HepG2 (cell line): Measurements from ENCODE around the gene MICOS13. TPM values are rescaled to one million over a fixed set of nuclear protein-coding genes. Genes with fewer than 3 reads are reported as not detected.
A peak's percentile ranks its signal among the peaks of the same experiment; 100 is the strongest.

Source experiments
- CBX2 ChIP-seq, 2 experiments: fragments of 200-600 bp in 1 of 2; sonication (generic); formaldehyde crosslinking in 1 of 2; IDR thresholded peaks; 2 replicates each; pipeline versions ENCODE4 v1.7.0 to v1.8.1; 2018 to 2022; ENCODE audit warnings: low read depth in 2 of 2, low read length in 1 of 2, mild to moderate bottlenecking in 1 of 2, missing genetic modification reagents in 1 of 2
- FOXA1 ChIP-seq, 2 experiments: fragments of 450-650 bp in 1 of 2; sonication (generic) in 1 of 2; formaldehyde crosslinking in 1 of 2; IDR thresholded peaks; 2 replicates each; pipeline versions ENCODE4 v1.4.0 to v1.6.1; 2016 to 2020; ENCODE audit warnings: missing genetic modification reagents in 1 of 2
- TGIF2 ChIP-seq: IDR thresholded peaks from 2 replicates; pipeline ENCODE4 v1.6.1; 2016; ENCODE audit warnings: control low read depth, missing compliant biosample characterization
- ZFP36L2 ChIP-seq: sonication (generic); formaldehyde crosslinking; IDR thresholded peaks from 2 replicates; pipeline ENCODE4 v1.4.0; 2020; ENCODE audit warnings: missing genetic modification reagents
- ZNF317 ChIP-seq: sonication (generic); formaldehyde crosslinking; IDR thresholded peaks from 2 replicates; pipeline ENCODE4 v1.5.0; 2020; ENCODE audit warnings: mild to moderate bottlenecking, missing genetic modification reagents
- ZNF326 ChIP-seq: sonication (generic); formaldehyde crosslinking; IDR thresholded peaks from 2 replicates; pipeline ENCODE4 v1.4.0; 2020; ENCODE audit warnings: missing genetic modification reagents, borderline replicate concordance
- ZNF367 ChIP-seq: sonication (generic); formaldehyde crosslinking; IDR thresholded peaks from 2 replicates; pipeline ENCODE4 v1.4.0; 2020; ENCODE audit warnings: missing genetic modification reagents, borderline replicate concordance
- ZNF629 ChIP-seq: sonication (generic); formaldehyde crosslinking; conservative IDR thresholded peaks from 2 replicates; pipeline ENCODE4 v1.5.0; 2020; ENCODE audit warnings: missing genetic modification reagents
- ZNF674 ChIP-seq: sonication (generic); formaldehyde crosslinking; IDR thresholded peaks from 2 replicates; pipeline ENCODE4 v1.5.0; 2020; ENCODE audit warnings: low read depth, mild to moderate bottlenecking, missing genetic modification reagents
- ZNF747 ChIP-seq: sonication (generic); formaldehyde crosslinking; IDR thresholded peaks from 2 replicates; pipeline ENCODE4 v1.8.1; 2023; ENCODE audit warnings: missing genetic modification reagents, mild to moderate bottlenecking, borderline replicate concordance
- ZNF878 ChIP-seq: sonication (generic); formaldehyde crosslinking; IDR thresholded peaks from 2 replicates; pipeline ENCODE4 v1.8.1; 2023; ENCODE audit warnings: mild to moderate bottlenecking, missing genetic modification reagents, moderate library complexity
- polyA plus RNA-seq, 8 experiments: library from polyadenylated mRNA; depleted of rRNA in 3 of 8; stranded (reverse) in 7 of 8; unstranded in 1 of 8; fragments of >200 nt; fragmentation: Illumina TruSeq in 4 of 8; extraction: Trizol in 4 of 8; gene quantifications; 2 replicates each; pipeline versions ENCODE4 v1.2.1 to v1.2.3, GENCODE V29; 2011 to 2016; ENCODE audit warnings: low read depth in 4 of 8, missing spikeins in 1 of 8, mixed read lengths in 1 of 8; ENCODE audit not compliant: insufficient read depth in 1 of 8
- total RNA-seq, 5 experiments: library from RNA; depleted of rRNA; stranded (reverse); fragments of >200 nt; fragmentation: Illumina TruSeq; extraction: Trizol; gene quantifications; 2 replicates each; pipeline ENCODE4 v1.2.3, GENCODE V29; 2016; ENCODE audit warnings: low read depth in 1 of 5
- TF ChIP-seq, protein P1 (sequence below): sonication (generic); formaldehyde crosslinking; IDR thresholded peaks from 2 replicates; pipeline ENCODE4 v1.5.1; 2020; ENCODE audit warnings: missing genetic modification reagents, mild to moderate bottlenecking, borderline replicate concordance
- TF ChIP-seq, protein P2 (sequence below): sonication (generic); formaldehyde crosslinking; IDR thresholded peaks from 2 replicates; pipeline ENCODE4 v1.4.0; 2020; ENCODE audit warnings: mild to moderate bottlenecking, missing genetic modification reagents, borderline replicate concordance
- TF ChIP-seq, protein P3 (sequence below): sonication (generic); formaldehyde crosslinking; IDR thresholded peaks from 2 replicates; pipeline ENCODE4 v1.4.0; 2020; ENCODE audit warnings: missing genetic modification reagents
- TF ChIP-seq, protein P4 (sequence below): sonication (generic); formaldehyde crosslinking; IDR thresholded peaks from 2 replicates; pipeline ENCODE4 v1.5.1; 2020; ENCODE audit warnings: mild to moderate bottlenecking, missing genetic modification reagents, borderline replicate concordance

MICOS13 gene
- total and polyA plus RNA-seq, 2 of the 13 experiments (the other 11 are each of a cell fraction or from before 2014, with no cell fraction given): 28.8 to 35.4 TPM

DNA sequence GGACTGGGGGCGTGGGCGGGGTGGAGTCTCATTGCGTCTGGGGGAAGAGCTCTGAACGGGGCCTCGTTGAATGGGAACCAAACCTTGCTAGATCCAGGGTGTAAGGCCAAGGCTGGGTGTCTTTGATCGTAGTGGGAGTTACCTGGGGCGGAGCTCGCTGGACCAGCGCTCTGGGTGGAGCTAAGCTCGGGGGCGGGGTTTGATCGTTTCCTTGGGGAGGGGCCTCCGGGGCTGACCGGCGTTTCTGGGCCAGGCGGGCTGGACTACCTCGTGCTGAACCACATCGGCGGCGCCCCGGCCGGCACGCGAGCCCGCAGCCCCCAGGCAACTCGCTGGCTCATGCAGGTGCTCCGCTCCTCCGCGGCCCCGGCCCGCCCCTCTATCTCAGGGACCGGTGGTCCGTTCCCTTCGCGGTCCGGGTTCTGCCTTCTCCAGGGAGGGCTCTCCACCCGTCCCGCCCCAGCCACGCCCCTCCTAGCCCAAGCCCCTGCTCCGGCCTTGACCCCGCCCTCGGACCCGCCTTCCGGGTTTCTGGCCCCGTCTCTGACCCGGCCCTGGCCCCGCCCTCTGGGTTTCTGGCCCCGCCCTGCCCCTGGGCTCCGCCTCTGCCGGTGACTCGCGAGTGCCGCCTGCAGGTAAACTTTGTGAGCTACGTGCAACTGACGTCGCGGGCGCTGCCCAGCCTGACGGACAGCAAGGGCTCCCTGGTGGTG, 6.5 kb upstream of the MICOS13 start (continued):
- TF ChIP-seq, protein P1, sequence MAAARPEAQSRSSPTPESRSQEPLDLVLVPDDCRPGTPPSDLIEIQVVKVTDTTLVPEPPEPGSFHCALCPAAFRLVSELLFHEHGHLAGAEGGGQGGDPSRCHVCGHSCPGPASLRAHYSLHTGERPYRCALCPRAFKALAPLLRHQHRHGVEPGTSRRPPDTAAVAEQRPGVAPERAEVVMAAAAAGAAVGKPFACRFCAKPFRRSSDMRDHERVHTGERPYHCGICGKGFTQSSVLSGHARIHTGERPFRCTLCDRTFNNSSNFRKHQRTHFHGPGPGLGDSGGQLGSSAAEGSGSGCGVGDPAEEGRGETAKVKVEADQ: 0 out of 2 replicates have a peak, but pooled peaks have one; percentile 12
- 0 out of 2 replicates have a peak, but pooled peaks have one; percentile 32 for TF ChIP-seq ZNF747 (CRISPR knock-in tag)
- TF ChIP-seq ZNF326: no peak
- TF ChIP-seq, protein P2, sequence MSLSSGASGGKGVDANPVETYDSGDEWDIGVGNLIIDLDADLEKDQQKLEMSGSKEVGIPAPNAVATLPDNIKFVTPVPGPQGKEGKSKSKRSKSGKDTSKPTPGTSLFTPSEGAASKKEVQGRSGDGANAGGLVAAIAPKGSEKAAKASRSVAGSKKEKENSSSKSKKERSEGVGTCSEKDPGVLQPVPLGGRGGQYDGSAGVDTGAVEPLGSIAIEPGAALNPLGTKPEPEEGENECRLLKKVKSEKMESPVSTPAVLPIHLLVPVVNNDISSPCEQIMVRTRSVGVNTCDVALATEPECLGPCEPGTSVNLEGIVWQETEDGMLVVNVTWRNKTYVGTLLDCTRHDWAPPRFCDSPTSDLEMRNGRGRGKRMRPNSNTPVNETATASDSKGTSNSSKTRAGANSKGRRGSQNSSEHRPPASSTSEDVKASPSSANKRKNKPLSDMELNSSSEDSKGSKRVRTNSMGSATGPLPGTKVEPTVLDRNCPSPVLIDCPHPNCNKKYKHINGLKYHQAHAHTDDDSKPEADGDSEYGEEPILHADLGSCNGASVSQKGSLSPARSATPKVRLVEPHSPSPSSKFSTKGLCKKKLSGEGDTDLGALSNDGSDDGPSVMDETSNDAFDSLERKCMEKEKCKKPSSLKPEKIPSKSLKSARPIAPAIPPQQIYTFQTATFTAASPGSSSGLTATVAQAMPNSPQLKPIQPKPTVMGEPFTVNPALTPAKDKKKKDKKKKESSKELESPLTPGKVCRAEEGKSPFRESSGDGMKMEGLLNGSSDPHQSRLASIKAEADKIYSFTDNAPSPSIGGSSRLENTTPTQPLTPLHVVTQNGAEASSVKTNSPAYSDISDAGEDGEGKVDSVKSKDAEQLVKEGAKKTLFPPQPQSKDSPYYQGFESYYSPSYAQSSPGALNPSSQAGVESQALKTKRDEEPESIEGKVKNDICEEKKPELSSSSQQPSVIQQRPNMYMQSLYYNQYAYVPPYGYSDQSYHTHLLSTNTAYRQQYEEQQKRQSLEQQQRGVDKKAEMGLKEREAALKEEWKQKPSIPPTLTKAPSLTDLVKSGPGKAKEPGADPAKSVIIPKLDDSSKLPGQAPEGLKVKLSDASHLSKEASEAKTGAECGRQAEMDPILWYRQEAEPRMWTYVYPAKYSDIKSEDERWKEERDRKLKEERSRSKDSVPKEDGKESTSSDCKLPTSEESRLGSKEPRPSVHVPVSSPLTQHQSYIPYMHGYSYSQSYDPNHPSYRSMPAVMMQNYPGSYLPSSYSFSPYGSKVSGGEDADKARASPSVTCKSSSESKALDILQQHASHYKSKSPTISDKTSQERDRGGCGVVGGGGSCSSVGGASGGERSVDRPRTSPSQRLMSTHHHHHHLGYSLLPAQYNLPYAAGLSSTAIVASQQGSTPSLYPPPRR (CRISPR knock-in tag): no peak; the same call in 1 of the 2 replicates
- TF ChIP-seq ZNF317 (CRISPR knock-in tag): 0 out of 2 replicates have a peak, but pooled peaks have one; percentile 26
- no peak for TF ChIP-seq ZNF629 (CRISPR knock-in tag)
- no peak for TF ChIP-seq CBX2 (IDR thresholded peaks at IDR 0.05; ENCODE audit: low read depth, low read length)
- no peak for TF ChIP-seq CBX2 (CRISPR knock-in tag; IDR thresholded peaks at IDR 0.05; ENCODE audit: low read depth)
- no peak for TF ChIP-seq ZNF878 (CRISPR knock-in tag)
- TF ChIP-seq TGIF2 (CRISPR knock-in tag): peak; percentile 74; the same call in 1 of the 2 replicates
- TF ChIP-seq ZFP36L2 (CRISPR knock-in tag): no peak
- no peak for TF ChIP-seq ZNF674 (CRISPR knock-in tag)
- no peak for TF ChIP-seq ZNF367 (CRISPR knock-in tag)
- TF ChIP-seq, protein P3, sequence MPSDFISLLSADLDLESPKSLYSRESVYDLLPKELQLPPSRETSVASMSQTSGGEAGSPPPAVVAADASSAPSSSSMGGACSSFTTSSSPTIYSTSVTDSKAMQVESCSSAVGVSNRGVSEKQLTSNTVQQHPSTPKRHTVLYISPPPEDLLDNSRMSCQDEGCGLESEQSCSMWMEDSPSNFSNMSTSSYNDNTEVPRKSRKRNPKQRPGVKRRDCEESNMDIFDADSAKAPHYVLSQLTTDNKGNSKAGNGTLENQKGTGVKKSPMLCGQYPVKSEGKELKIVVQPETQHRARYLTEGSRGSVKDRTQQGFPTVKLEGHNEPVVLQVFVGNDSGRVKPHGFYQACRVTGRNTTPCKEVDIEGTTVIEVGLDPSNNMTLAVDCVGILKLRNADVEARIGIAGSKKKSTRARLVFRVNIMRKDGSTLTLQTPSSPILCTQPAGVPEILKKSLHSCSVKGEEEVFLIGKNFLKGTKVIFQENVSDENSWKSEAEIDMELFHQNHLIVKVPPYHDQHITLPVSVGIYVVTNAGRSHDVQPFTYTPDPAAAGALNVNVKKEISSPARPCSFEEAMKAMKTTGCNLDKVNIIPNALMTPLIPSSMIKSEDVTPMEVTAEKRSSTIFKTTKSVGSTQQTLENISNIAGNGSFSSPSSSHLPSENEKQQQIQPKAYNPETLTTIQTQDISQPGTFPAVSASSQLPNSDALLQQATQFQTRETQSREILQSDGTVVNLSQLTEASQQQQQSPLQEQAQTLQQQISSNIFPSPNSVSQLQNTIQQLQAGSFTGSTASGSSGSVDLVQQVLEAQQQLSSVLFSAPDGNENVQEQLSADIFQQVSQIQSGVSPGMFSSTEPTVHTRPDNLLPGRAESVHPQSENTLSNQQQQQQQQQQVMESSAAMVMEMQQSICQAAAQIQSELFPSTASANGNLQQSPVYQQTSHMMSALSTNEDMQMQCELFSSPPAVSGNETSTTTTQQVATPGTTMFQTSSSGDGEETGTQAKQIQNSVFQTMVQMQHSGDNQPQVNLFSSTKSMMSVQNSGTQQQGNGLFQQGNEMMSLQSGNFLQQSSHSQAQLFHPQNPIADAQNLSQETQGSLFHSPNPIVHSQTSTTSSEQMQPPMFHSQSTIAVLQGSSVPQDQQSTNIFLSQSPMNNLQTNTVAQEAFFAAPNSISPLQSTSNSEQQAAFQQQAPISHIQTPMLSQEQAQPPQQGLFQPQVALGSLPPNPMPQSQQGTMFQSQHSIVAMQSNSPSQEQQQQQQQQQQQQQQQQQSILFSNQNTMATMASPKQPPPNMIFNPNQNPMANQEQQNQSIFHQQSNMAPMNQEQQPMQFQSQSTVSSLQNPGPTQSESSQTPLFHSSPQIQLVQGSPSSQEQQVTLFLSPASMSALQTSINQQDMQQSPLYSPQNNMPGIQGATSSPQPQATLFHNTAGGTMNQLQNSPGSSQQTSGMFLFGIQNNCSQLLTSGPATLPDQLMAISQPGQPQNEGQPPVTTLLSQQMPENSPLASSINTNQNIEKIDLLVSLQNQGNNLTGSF (CRISPR knock-in tag): no peak
- no peak for TF ChIP-seq FOXA1 (IDR thresholded peaks at IDR 0.05)
- peak; percentile 3; the same call in 1 of the 2 replicates for TF ChIP-seq FOXA1 (CRISPR knock-in tag; IDR thresholded peaks at IDR 0.05)
- TF ChIP-seq, protein P4, sequence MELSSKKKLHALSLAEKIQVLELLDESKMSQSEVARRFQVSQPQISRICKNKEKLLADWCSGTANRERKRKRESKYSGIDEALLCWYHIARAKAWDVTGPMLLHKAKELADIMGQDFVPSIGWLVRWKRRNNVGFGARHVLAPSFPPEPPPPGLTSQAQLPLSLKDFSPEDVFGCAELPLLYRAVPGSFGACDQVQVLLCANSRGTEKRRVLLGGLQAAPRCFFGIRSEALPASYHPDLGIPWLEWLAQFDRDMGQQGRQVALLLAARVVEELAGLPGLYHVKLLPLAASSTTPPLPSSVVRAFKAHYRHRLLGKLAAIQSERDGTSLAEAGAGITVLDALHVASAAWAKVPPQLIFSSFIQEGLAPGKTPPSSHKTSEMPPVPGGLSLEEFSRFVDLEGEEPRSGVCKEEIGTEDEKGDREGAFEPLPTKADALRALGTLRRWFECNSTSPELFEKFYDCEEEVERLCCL: no peak
